ENCODE results near the gene LCOR. TPM values are rescaled to one million over a fixed set of nuclear protein-coding genes. Genes with fewer than 3 reads are reported as not detected.

Gene LCOR
- total and polyA plus RNA-seq, 2 experiments from 2014 or later = 26.1 to 48.7 TPM

GRCh38 chr10:96995851-96996250 is 163.8 kb downstream of the LCOR start:
- DNase-seq (ENCODE audit: low spot score) = no peak
- 82% methylated on average over 4 of the region's 4 CpGs for WGBS (ENCODE audit: low lambda C conversion rate, missing lambda C conversion rate)
- no peak overlapping the region for H2AFZ ChIP-seq
- no peaks in the 10 kb centered on the region for H3K9me2 ChIP-seq (replicated peaks; ENCODE audit: insufficient read depth)
- no peaks in the 10 kb centered on the region for H3K9me3 ChIP-seq (ENCODE audit: low read depth)
- H3K36me3 ChIP-seq (replicated peaks; ENCODE audit: insufficient read depth, low read depth) = no peaks in the 10 kb centered on the region
- H3K4me2 ChIP-seq = no peak overlapping the region
- no peak overlapping the region for H3K27ac ChIP-seq
- H3K4me1 ChIP-seq (ENCODE audit: insufficient read depth) = peaks cover 3% of the 10 kb centered on the region
- H3K27me3 ChIP-seq = no peaks in the 10 kb centered on the region
- H3K4me3 ChIP-seq = no peak overlapping the region
- H3K79me2 ChIP-seq = no peaks in the 10 kb centered on the region
- TF ChIP-seq EZH2phosphoT487 (IDR thresholded peaks at IDR 0.05; ENCODE audit: low read depth, severe bottlenecking, unreplicated experiment) (no peak), EZH2 (IDR thresholded peaks at IDR 0.05; ENCODE audit: borderline replicate concordance) (no peak)
- TF ChIP-seq, protein P1, sequence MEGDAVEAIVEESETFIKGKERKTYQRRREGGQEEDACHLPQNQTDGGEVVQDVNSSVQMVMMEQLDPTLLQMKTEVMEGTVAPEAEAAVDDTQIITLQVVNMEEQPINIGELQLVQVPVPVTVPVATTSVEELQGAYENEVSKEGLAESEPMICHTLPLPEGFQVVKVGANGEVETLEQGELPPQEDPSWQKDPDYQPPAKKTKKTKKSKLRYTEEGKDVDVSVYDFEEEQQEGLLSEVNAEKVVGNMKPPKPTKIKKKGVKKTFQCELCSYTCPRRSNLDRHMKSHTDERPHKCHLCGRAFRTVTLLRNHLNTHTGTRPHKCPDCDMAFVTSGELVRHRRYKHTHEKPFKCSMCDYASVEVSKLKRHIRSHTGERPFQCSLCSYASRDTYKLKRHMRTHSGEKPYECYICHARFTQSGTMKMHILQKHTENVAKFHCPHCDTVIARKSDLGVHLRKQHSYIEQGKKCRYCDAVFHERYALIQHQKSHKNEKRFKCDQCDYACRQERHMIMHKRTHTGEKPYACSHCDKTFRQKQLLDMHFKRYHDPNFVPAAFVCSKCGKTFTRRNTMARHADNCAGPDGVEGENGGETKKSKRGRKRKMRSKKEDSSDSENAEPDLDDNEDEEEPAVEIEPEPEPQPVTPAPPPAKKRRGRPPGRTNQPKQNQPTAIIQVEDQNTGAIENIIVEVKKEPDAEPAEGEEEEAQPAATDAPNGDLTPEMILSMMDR (IDR thresholded peaks at IDR 0.05; ENCODE audit: poor library complexity) = no peak
- no peaks in the 10 kb centered on the region for H4K20me1 ChIP-seq (ENCODE audit: insufficient read depth, poor library complexity, severe bottlenecking)

DNA sequence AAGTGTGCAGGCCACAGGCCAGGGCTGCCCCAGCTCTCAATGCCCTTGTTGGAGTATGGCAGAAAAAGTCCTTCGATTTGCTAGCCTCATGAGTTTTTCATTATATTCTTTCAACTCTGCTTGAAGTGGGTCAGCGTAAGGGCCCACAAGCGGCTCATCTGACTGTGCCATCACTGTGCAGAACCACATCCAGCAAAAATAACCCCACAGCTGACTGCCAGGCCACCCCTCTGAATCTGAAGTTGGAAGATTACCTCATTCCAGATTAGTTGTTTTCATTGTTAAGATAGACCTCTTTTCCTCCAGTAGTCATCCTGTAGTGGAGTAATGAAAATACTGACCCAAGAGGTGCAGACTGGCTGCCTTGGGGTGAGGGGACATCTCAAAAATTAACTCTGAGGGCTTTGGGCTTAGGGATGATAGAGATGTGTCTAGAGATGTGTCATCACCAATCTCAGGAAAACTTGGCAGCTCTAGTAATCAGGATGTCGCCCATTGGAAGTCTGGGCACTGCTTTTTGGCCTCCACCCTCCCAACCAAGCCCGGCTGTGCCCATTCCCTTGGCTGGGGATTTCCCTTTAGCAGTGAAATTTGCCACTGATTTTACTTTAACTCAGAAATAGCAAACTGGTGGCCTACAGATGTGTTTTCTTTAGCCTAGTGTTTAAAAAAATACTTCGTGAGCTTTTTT is 164.3 kb downstream of the LCOR start:
- no peak for DNase-seq (ENCODE audit: low spot score)
- Histone ChIP-seq H3K9me2 (replicated peaks; ENCODE audit: insufficient read depth) (no peaks in the 10 kb centered on the region), H3K79me2 (no peaks in the 10 kb centered on the region), H3K9me3 (ENCODE audit: low read depth) (no peaks in the 10 kb centered on the region), H3K4me3 (no peak overlapping the region), H3K27me3 (no peaks in the 10 kb centered on the region), H3K36me3 (replicated peaks; ENCODE audit: insufficient read depth, low read depth) (no peaks in the 10 kb centered on the region), H3K27ac (no peak overlapping the region), H4K20me1 (ENCODE audit: insufficient read depth, poor library complexity, severe bottlenecking) (no peaks in the 10 kb centered on the region), H3K4me2 (no peak overlapping the region), H3K4me1 (ENCODE audit: insufficient read depth) (peaks cover 3% of the 10 kb centered on the region), H2AFZ (no peak overlapping the region)
- WGBS (ENCODE audit: low lambda C conversion rate, missing lambda C conversion rate) = 98% methylated on average over 6 of the region's 6 CpGs
- TF ChIP-seq EZH2phosphoT487 (IDR thresholded peaks at IDR 0.05; ENCODE audit: low read depth, severe bottlenecking, unreplicated experiment) (no peak), EZH2 (IDR thresholded peaks at IDR 0.05; ENCODE audit: borderline replicate concordance) (no peak)
- TF ChIP-seq, protein P1 (IDR thresholded peaks at IDR 0.05; ENCODE audit: poor library complexity) = no peak

- peaks cover 3% of the 10 kb centered on the region for H3K4me1 ChIP-seq (ENCODE audit: insufficient read depth)
- TF ChIP-seq EZH2 (IDR thresholded peaks at IDR 0.05; ENCODE audit: borderline replicate concordance) (no peak), EZH2phosphoT487 (IDR thresholded peaks at IDR 0.05; ENCODE audit: low read depth, severe bottlenecking, unreplicated experiment) (no peak)
- TF ChIP-seq, protein P1 (IDR thresholded peaks at IDR 0.05; ENCODE audit: poor library complexity) = no peak
Observed at GRCh38 chr10:96998329-96998888, 166.3 kb downstream of the LCOR start.

More at GRCh38 chr10:96998329-96998888, 166.3 kb downstream of the LCOR start:
- H3K9me3 ChIP-seq (ENCODE audit: low read depth) = no peaks in the 10 kb centered on the region
- no peak overlapping the region for H3K4me2 ChIP-seq
- H4K20me1 ChIP-seq (ENCODE audit: insufficient read depth, poor library complexity, severe bottlenecking) = no peaks in the 10 kb centered on the region
- 77% methylated on average over 14 of the region's 14 CpGs for WGBS (ENCODE audit: low lambda C conversion rate, missing lambda C conversion rate)
- H2AFZ ChIP-seq = no peak overlapping the region
- no peaks in the 10 kb centered on the region for H3K36me3 ChIP-seq (replicated peaks; ENCODE audit: insufficient read depth, low read depth)
- peak; percentile 75 for DNase-seq (ENCODE audit: low spot score)
- H3K27ac ChIP-seq = no peak overlapping the region
- H3K9me2 ChIP-seq (replicated peaks; ENCODE audit: insufficient read depth) = no peaks in the 10 kb centered on the region
- no peak overlapping the region for H3K4me3 ChIP-seq
- no peaks in the 10 kb centered on the region for H3K79me2 ChIP-seq
- H3K27me3 ChIP-seq = no peaks in the 10 kb centered on the region
